GM18868 (cell line): ENCODE results near the gene KLK5.
"Not testable (repeated sequence)": the region's sequence is repeated elsewhere in the genome, so short reads cannot be mapped to it uniquely, and the experiment has no call there.

Experiments used
- ATAC-seq: cut with Tn5 transposase; IDR thresholded peaks from one replicate; pipeline ENCODE4 v1.9.1; 2021; ENCODE audit warnings: mild to moderate bottlenecking, moderate library complexity; ENCODE audit not compliant: unreplicated experiment

The KLK5 gene

DNA sequence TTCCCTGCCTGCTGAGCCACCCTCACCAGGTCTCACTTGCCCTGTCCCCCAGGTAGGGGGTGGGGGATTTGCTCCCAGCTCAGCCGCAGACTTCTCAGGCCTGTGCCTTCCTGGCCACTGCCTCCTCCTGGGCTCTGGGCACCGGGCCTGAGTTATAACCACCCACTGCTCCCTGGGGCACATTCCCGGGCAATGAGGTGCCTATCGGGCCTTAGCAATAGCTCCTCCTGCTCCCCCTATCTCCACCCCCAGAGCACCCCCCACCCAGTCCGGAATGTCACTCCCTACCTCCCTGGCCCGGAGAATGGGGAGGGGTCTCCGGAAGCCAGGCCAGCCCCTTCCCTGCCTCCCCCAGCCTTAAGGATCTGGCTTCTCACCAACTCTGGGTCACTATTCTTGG lies at the start of gene KLK5:
KLK5 (minus strand) TSS at position 129 of the 400 bp plus-strand sequence. CDS start 381 bp downstream, outside the sequence.
- no peak for ATAC-seq

- no peak for ATAC-seq
These were observed 49.3 kb upstream of the KLK5 start for GRCh38 chr19:51002089-51002532.

- ATAC-seq = no peak
These were observed 48.7 kb upstream of the KLK5 start, which contains the start of gene KLK8 for GRCh38 chr19:51001515-51001914. Gene KLK8, minus strand, starts transcription at chr19:51001604. Its CDS starts 437 bp downstream, at chr19:51001167.

DNA sequence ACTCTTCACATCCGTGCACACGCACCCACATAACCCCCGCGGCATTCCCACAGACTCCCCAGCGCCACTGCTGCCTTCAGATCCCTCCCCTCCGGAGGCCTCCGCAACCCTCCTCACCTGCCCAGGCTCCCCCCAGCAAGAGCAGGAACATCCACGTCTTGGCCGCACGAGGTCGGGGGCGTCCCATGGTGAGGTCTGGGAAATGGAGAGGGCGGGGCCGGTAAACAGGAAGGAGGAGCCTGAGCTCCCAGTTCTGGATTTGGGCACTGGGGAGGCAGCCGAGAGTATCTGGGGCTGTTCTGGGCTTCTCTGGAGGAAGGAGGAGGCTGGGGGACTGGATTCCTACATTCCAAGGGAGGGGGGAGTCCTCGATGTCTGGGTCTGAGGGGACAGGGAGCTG lies 48.1 kb upstream of the KLK5 start:
- no peak for ATAC-seq

DNA sequence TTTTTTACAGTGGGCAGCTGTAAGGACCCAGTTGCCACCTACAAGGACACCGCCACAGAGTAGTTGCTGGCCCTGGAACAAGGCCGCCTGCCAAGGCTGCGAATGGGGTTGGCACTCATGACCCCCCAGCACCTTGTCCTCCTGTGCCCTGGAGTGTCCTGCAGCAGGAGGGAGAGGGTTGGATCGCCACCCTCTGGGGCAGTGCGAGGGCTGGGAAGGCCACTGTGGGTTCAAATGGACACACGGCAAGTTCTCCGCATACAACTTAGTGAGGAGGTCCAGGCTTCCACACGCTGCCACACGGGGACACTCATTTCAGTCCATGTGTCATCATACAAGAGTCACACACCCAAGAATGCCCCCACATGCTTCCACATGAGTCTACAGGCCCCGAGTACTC lies 47.6 kb upstream of the KLK5 start:
- ATAC-seq = no peak

DNA sequence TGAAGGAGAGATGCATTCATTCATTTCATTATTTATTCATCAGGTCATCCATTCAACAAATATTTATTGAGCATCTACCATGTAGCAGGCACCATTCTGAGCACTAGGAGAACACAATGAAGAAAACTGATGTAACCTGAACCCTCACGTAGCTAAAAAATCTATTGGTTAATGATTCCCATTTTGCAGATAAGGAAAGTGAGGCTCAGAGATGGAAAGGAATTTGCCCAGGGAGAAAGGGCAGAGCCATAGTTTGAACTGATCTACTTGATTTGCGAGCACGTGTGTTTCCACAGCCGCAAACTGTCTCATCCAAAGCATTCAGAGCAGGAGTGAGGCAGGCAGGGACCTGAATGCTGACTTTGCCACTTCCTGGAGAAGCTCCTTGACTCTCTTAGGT lies 45.8 kb upstream of the KLK5 start:
- ATAC-seq = no peak

GRCh38 chr19:50998061-50998460 lies 45.2 kb upstream of the KLK5 start:
- no peak for ATAC-seq

- no peak for ATAC-seq
These were observed 41.3 kb upstream of the KLK5 start for GRCh38 chr19:50994129-50994528.

DNA sequence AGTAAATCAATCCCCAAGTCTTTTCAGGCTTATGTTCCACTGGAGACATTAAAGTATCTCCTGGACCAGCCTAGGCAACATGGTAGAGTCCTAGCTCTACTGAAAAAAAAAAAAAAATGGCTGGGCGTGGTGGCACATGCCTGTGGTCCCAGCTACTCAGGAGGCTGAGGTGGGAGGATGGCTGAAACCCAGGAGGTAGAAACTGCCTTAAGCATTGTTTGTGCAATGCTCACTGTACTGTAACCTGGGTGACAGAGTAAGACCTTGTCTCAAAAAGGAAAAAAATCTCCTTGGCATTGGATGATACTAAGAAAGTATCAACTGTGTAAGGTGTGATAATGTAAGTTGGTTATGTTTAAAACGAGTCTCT lies 39.8 kb upstream of the KLK5 start:
- ATAC-seq = no peak

DNA sequence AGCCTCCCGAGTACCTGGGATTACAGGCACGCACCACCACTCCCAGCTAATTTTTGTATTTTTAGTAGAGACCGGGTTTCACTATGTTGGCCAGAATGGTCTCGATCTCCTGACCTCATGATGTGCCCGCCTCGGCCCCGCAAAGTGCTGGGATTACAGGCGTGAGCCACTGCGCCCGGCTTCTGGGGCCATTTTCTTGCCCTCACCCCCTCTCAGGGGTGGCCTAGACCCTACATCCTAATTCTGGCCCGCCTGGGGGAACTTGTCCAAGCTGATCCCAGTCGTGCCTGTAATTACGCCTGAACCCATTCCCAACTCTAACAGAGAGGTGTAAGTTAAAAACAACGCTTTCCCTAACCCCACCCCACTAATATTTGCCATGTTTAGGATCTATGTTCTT lies 31.6 kb upstream of the KLK5 start:
- not testable (repeated sequence) for ATAC-seq

DNA sequence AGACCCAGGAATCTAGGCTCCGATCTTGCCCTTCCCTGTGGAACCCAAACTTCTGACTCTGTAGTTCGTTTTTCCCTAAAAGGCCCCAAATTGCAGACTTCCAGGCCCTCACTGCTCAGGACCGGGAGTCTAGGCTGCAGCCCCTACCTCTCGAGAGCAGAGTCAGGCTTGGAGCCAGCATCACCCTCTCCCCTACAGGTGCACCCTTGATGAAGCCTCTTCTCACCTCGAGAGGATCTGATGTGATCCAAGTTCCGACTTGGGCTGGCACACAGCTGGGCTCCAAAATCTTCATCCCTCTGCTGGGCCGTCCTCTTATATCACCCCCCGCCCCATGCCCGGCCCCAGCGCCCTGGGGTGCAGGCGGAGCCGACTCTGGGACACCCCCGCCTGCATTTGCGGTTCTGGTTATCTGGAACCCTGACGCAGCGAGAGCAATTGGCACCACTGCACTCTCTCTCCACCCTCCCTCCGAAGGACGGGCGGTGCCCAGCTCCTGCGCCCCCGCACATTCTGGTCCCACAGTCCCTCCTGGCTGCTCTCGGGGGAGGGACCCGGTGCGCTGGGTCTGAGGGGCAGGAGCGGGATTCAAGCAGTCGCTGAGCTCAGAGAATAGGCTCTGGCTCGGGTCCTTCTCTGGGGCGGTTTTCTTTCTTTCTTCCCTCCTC lies 30.9 kb upstream of the KLK5 start, which contains the start of gene KLK7:
KLK7 (minus strand) TSS at position 293 of the 668 bp plus-strand sequence. CDS start 1,518 bp downstream, outside the sequence.
- ATAC-seq = no peak

DNA sequence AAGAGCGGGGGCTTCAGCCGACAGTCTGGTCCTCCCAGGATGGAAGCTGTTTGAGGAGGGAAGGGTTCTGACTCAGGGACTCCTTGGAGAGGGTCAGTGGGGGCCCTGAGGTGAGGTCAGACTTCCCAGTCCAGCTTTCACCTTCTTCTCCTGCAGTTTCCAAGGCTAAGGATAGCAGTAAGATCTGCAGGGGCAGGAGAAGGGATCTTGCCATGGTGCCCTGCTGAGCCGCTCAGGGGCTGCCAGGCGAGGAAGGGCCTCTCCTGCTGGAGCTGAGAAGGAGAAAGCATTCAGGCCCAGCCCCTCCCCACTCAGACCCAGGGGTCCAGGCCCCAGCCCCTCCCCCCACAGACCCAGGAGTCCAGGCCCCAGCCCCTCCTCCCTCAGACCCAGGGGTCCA lies 29.3 kb upstream of the KLK5 start:
- no peak for ATAC-seq

GRCh38 chr19:50981587-50982146 lies 28.8 kb upstream of the KLK5 start:
- ATAC-seq = no peak

DNA sequence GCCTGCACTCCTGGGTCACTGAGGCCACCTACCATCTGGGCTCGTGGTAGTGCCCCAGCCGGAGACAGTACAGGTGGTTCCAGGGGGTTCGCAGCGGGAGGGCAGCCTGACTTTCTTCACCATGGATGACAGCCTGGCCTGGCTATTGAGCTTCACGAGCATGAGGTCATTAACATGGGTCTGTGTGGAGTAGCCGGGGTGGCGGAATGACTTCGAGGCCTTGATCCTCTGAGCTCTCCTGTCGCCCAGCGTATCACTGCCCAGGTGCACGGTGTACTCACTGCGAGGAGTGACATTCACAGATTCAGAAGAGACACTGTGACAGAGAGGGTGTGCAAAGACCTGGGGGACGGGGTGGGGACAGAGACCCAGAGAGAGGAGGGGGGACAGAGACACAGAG lies 27.4 kb upstream of the KLK5 start:
- no peak for ATAC-seq

- ATAC-seq = no peak
These were observed 26.9 kb upstream of the KLK5 start for GRCh38 chr19:50979758-50980157.

- ATAC-seq = no peak
These were observed 26.0 kb upstream of the KLK5 start for GRCh38 chr19:50978772-50979390.

DNA sequence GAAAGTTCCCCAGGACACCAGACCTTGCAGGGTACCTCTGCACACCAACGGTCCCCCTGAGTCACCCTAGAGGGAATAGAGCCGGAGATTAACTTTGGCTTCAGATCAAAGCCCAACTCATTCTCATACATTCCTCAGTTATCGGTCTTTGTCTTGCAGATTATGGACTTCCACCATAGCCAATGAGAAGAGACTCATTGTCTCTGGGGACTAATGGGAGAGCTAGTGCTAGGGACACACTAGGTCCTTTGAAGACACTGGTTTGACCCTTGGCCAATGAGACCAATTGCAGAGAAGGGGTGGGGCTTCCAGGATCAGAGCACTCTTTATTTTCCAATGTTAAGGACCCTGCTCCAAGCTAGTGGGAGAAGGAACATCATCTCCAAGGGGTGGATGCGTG lies 24.8 kb upstream of the KLK5 start:
- ATAC-seq = no peak

GRCh38 chr19:50975766-50976165 lies 22.9 kb upstream of the KLK5 start:
- no peak for ATAC-seq

- ATAC-seq = no peak
These were observed 22.1 kb upstream of the KLK5 start for GRCh38 chr19:50974702-50975556.

GRCh38 chr19:50972795-50973376 lies 20.0 kb upstream of the KLK5 start:
- ATAC-seq = no peak

GRCh38 chr19:50969810-50970209 lies 17.0 kb upstream of the KLK5 start:
- ATAC-seq = not testable (repeated sequence)
